GM15510 (cell line): ENCODE measurements around the gene IL1R1.

Experiments
- POLR2A ChIP-seq: IDR thresholded peaks from 3 replicates; pipeline ENCODE4 v1.6.1; 2011; ENCODE audit warnings: borderline replicate concordance; ENCODE audit not compliant: insufficient read length; ENCODE audit errors: extremely low read depth

Gene IL1R1

DNA sequence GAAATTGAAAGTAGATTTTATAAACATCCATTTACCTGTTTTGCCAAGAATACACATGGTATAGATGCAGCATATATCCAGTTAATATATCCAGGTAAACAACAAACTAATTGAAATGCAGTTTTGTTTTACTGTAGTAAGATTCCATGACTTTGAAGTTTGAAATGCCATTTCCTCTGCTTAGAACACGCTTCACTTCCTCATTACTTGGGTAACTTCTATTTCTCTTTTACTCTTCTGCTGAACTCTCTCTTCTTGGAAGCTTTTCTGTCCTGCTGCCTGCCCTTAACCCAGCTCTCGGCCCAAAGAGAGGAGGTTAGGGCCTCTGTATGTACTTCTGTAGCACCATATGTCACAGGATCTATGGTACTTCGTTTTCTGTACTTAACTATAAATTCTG is 30.2 kb downstream of the IL1R1 start:
- no peak for TF ChIP-seq POLR2A

DNA sequence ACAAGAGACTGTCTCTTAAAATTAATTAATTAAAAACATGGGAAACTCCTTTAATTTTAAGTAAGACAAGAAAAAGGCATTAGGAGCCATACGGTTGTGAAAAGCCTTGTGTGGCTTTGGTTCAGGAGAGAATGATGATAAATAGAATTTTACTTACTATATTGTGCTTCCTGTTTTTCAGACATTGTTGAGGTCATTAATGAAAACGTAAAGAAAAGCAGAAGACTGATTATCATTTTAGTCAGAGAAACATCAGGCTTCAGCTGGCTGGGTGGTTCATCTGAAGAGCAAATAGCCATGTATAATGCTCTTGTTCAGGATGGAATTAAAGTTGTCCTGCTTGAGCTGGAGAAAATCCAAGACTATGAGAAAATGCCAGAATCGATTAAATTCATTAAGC is 33.6 kb downstream of the IL1R1 start:
- no peak for TF ChIP-seq POLR2A

DNA sequence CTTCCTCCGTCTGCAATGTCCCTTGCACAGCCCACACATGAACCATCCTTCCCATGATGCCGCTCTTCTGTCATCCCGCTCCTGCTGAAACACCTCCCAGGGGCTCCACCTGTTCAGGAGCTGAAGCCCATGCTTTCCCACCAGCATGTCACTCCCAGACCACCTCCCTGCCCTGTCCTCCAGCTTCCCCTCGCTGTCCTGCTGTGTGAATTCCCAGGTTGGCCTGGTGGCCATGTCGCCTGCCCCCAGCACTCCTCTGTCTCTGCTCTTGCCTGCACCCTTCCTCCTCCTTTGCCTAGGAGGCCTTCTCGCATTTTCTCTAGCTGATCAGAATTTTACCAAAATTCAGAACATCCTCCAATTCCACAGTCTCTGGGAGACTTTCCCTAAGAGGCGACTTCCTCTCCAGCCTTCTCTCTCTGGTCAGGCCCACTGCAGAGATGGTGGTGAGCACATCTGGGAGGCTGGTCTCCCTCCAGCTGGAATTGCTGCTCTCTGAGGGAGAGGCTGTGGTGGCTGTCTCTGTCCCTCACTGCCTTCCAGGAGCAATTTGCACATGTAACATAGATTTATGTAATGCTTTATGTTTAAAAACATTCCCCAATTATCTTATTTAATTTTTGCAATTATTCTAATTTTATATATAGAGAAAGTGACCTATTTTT is 35.4 kb downstream of the IL1R1 start:
- TF ChIP-seq POLR2A: no peak

- TF ChIP-seq POLR2A: no peak
Observed at GRCh38 chr2:102179061-102179460, 36.5 kb downstream of the IL1R1 start.

DNA sequence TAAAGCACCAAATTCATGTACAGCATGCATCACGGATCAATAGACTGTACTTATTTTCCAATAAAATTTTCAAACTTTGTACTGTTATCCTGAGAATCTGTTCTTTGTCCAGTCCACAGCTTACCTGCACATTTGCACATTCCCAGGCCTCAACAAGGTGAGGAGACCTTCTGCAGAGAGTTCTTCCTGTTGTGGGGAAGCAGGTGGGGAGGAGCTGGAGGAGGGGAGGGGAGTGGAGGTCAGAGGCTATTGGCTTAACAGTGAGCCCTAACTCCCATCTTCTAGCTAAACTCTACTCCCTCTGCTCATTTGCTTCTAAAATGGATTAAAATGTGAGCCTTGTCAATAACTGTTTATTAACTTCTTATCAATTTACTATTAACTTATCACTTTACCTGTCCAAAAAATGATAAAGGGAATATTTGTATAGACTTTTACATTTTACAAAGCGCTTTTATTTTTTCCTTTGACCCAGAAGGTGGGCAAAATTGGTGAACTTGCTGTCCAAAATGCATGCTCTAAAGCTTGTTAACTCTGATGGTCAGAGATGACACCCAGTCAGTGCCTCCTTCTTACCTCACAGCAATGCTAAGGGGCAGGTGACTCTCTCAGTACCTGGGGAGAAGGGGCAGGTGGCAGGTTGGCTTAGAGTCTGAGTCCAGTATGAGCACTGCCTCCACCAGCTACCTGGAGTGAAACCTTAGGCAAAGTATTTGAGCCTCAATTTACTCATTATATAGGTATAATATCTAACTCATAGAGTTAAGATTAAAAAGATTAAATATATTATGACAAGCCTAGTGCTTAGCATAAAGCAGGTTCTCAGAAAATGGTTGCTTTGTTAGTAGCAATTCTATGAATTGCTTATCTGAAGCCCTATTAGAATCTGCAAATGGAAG is 37.5 kb downstream of the IL1R1 start:
- TF ChIP-seq POLR2A: no peak

DNA sequence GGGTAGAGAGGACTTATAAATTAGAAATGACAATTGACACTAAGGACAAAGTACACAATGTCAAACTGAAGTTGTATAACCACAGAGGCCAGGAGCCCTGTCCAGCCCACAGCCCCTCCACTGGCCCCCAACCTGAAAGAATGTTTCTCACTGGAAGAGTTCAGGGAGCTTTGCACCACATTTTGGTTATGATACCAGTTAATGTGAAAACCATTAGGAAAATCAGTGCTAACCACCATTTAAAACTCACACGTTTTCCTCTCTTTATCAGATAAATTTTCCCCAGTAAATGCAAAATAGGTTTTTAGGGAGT is 38.1 kb downstream of the IL1R1 start:
- TF ChIP-seq POLR2A: no peak

DNA sequence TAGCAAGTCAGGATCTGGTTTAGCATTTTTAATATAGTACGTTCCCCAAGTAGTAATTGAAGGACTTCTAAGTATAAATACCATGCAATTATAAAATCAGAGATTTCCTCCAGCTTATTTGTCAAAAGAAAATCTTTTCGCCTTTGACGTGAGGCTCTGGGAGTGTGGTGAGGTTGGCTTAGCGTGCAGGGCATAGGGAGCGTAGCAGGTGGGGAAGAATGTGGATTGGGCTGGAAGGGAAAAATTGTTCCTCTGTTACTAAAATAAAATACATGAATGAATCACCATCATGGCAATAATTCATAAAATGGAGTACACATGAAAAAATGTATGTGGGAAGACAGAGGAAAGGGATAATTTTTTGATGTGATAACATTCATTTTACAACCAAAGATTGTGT is 38.8 kb downstream of the IL1R1 start:
- no peak for TF ChIP-seq POLR2A

DNA sequence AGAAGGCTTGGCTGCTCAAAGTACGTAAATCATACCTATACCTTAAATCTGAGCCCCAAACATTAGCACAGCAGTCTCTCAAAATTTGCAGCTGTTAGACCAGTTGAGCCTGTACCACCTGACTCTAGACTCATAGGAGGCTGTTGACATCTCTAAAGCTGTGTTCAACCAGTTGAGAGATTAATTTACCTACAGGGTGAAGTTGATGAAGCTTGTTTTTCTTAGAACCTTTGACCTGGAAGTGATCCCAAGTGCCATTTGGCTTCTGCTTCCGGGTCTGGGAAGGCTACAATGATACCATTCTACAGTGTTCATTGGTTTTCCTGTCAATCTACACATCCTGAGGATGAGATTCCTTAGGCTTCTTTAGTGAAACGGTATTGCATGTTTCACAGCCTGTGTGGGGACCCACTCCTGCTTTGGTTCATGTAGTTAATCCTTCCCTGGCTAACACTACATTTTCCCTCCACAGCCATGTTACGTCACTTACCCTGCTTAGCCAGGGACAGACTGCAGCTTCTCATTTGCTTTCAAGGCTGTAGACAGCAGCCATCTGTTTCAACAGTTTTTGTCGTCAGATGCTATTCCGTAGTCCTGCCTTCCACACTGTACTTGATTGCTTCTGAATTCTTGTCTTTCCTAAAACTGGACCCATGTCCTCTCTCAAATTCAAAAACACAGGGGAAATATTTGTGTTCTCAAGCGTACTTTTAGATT is 39.5 kb downstream of the IL1R1 start:
- no peak for TF ChIP-seq POLR2A

- no peak for TF ChIP-seq POLR2A
Observed at GRCh38 chr2:102184018-102184417, 41.5 kb downstream of the IL1R1 start.

DNA sequence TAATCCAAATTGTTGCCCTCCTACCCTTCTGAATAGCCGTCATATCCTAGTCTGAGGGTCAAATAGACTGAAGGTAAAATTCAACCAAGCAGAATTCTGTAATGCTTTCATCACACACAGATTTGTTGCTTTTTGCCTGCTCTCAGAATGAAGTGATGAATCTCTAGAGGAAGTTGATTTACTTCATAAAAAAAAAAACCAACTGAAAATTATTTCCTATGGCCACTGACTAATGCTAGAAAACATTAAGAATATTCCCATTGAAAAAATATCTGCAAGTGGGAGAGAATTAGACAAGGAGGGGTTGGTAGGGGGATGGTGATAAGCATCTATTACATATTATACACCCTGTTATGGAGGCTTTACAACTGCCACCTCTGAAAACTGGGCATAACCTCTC is 42.0 kb downstream of the IL1R1 start:
- no peak for TF ChIP-seq POLR2A

GRCh38 chr2:102185347-102185746 is 42.8 kb downstream of the IL1R1 start:
- TF ChIP-seq POLR2A: no peak

DNA sequence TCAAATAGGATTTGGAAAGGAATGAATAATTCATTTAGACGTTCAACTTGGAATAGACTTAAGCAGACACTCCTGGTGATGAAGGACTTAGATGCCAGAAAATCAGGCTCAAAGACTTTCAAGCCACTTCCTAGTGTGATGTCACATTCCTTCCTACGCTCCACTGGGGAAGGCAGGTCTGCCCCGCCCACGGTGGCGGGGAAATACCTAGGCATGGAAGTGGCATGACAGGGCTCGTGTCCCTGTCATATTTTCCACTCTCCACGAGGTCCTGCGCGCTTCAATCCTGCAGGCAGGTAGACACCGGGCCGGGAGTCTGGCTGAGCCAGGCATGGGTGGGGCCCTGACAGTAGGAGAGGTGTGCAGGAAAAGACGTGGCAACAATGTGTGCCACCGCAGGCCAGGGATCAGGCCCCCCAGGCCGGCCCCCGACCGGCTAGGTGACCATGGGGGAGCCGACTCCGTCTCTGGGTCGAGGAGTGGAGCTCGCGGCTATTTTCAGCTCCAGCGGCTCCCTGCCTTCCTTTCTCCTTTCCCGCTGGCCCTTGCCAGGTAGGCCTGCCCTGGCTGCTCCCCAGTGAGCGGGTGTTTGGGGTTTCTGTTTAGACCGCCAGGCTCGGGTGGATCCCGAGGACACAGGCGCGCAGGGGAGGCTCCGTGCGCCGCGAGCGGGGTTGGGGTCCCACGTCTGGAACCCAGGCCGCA is 44.4 kb downstream of the IL1R1 start, which contains the start of gene IL1RL2:
Gene IL1RL2, plus strand, starts transcription at position 233 of the 705 bp plus-strand sequence. CDS start 845 bp downstream, outside the sequence.
- TF ChIP-seq POLR2A: no peak

GRCh38 chr2:102187496-102188150 is 45.1 kb downstream of the IL1R1 start:
- TF ChIP-seq POLR2A: no peak

DNA sequence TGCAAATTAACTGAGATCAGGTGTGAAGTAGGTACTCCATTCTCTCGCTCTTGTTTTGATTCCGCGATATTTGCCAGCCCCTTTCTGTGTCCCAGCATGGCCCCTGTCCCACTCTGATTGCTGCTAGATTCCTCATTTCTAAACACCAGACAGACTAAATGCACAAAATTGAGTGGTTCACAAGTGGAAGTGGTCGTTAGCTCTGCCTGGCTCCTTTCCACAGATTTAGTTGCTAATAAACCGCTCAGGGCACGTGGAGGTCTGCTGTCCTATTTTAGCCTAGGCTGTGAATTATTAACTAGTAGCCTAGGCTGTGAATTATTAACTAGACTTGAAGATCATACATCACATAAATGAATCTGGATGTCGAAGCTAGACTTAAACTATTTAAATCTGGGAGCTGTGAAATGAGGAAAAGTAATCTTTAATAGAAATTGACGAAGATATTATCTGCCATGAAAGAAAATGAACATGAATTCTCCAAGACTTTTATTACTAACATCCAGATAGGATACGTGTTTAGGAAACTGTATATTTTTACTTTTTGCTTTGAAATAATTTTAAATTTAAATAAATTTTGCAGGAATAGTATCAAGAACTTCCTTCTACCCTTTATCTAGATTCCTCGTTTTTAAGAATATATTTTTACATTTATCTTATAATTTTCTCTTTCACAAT is 48.0 kb downstream of the IL1R1 start:
- TF ChIP-seq POLR2A: no peak
